ENCODE results near the gene SSUH2. TPM values are rescaled to one million over a fixed set of nuclear protein-coding genes. Genes with fewer than 3 reads are reported as not detected.

The SSUH2 gene
- total and polyA plus RNA-seq, 12 donors = 0.78 to 6.1 (median 1.7) TPM

DNA sequence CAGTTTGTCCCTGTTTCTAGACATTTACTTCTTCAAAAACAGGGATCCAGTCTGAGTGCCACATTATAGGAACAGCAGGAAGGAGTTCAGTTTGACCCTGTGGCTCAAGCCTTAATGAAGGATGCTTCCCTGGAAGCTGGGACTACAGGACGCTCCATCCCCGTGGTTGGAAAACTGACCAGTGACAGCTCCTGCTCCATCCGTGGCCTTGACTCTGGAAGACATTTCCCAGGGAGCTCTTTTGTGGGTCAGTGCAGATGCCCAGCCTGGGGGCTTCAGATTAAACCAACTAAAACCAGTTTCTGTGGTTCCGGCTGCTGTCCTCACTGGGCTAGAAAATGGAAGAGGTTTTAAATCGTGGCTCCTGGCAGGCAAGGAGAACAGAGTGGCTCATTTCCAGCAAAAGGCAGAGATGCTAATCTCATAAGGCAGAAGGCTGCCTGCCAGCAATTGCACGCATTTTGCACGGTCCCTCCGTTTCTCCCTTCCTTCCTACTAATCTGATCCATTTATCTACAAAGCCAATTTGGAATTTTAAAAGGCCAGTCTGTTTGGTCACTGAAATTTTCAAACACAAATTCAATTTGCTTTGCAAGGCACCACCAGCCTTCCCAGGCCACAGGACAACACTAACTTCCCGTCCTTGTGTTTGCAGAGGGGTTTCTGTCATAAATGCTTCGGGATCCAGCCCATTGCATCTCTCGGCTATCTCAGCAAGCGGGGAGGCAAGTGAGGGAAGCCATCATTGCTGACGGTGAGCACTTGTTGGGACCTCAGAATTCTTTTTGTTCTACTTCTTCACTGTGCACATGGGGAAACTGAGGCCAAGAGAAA, 6.2 kb upstream of the SSUH2 start:
- no peak overlapping the region for H3K4me3 ChIP-seq
- no peaks in the 10 kb centered on the region for H3K27me3 ChIP-seq
- intact Hi-C loops (cut with DNase I) = no loop called here
- 61 to 68% methylated on average over 13 of the region's 13 CpGs for WGBS, 2 donors
- peaks cover 0 to 4% (median 0%) of the 10 kb centered on the region in 9 donors for H3K4me1 ChIP-seq
- ATAC-seq (no peak), DNase-seq (no peak)
- TF ChIP-seq, protein P1, sequence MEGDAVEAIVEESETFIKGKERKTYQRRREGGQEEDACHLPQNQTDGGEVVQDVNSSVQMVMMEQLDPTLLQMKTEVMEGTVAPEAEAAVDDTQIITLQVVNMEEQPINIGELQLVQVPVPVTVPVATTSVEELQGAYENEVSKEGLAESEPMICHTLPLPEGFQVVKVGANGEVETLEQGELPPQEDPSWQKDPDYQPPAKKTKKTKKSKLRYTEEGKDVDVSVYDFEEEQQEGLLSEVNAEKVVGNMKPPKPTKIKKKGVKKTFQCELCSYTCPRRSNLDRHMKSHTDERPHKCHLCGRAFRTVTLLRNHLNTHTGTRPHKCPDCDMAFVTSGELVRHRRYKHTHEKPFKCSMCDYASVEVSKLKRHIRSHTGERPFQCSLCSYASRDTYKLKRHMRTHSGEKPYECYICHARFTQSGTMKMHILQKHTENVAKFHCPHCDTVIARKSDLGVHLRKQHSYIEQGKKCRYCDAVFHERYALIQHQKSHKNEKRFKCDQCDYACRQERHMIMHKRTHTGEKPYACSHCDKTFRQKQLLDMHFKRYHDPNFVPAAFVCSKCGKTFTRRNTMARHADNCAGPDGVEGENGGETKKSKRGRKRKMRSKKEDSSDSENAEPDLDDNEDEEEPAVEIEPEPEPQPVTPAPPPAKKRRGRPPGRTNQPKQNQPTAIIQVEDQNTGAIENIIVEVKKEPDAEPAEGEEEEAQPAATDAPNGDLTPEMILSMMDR (IDR thresholded peaks at IDR 0.05) = no peak
- peaks cover 0 to 6% (median 0%) of the 10 kb centered on the region in 11 donors for H3K9me3 ChIP-seq
- H3K36me3 ChIP-seq = no peaks in the 10 kb centered on the region
- peak overlapping the region in 1 of 10 donors; percentile 34 for H3K27ac ChIP-seq

DNA sequence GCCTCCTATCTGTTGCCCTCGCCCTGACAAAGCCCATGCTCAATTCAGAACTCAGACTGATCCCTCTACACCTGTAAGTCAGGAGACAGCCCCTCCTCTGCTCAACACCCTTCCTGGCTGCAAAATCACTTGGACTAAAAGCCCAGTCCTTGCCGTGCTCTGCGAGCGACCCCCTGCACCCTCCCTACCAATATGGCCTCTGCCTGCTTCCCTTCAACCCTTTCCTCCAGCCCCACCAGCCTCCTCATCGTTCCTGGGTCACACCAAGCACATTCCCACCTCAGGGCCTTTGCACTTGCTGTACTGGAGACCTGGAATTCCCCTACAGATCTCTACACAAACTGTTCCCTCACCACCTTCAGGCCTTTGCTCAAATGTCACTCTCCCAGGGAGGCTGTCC, 5.2 kb upstream of the SSUH2 start:
- H3K4me3 ChIP-seq = no peak overlapping the region
- H3K36me3 ChIP-seq = no peaks in the 10 kb centered on the region
- H3K27me3 ChIP-seq = no peaks in the 10 kb centered on the region
- DNase-seq (no peak), ATAC-seq (no peak)
- peaks cover 0 to 6% (median 0%) of the 10 kb centered on the region in 11 donors for H3K9me3 ChIP-seq
- H3K27ac ChIP-seq = no peak overlapping the region
- 91 to 94% methylated on average over 5 of the region's 5 CpGs for WGBS, 2 donors
- intact Hi-C loops (cut with DNase I) = no loop called here
- TF ChIP-seq, protein P1 (IDR thresholded peaks at IDR 0.05) = no peak
- H3K4me1 ChIP-seq = no peaks in the 10 kb centered on the region

DNA sequence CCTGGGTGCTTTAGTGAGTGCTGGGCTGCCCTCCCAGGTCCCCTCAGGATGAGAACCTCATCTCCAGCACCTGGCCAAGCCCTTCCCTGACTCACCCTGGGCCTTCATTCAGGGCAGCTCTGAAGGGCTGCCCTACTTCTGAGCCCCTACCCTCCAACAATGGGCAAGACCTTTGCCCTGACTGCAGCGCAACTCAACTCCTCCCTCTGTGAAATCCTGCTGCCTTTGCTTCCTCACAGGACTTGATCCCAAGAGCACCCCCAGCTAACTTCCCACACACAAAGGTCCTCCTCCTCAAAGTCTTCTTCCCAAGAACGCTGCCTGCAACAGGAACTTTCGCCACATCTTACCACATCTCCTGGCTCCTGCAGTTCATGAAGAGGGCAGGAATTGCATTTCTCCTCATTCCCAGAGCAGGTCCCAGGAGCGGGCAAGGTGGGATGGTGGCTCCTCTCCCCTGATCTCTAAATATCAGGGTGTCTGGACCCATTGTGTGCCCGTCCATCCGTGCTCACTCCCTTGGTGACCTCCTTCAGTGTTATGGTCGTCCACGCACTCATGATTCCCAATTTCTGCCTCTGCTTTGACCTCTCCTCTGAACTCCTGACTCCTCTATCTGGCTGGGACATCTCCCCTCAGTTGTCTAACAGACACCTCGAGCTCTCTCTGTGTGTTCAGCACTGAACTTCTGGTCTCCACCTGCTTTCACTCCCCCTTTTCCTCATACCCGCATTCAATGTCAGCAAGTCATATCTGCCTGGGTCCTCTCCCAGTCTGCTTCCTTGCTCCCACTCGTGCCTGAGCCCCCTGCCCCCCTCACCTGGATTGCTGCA, 4.5 kb upstream of the SSUH2 start:
- ATAC-seq (peak in 1 of 8 donors; percentile 11), DNase-seq (no peak)
- Histone ChIP-seq H3K27ac (no peak overlapping the region), H3K27me3 (peaks cover 0 to under 1% (median 0%) of the 10 kb centered on the region in 7 donors), H3K4me3 (no peak overlapping the region), H3K9me3 (peaks cover 0 to 5% (median 0%) of the 10 kb centered on the region in 11 donors), H3K4me1 (peaks cover 0 to 6% (median 0%) of the 10 kb centered on the region in 9 donors), H3K36me3 (no peaks in the 10 kb centered on the region)
- TF ChIP-seq, protein P1 (IDR thresholded peaks at IDR 0.05) = no peak
- intact Hi-C loops (cut with DNase I) = no loop called here
- 90% methylated on average over 11 of the region's 11 CpGs for WGBS, 2 donors

All from heart right ventricle (tissue), 16 donors.